ENCODE results near the gene DCST2.

DNA sequence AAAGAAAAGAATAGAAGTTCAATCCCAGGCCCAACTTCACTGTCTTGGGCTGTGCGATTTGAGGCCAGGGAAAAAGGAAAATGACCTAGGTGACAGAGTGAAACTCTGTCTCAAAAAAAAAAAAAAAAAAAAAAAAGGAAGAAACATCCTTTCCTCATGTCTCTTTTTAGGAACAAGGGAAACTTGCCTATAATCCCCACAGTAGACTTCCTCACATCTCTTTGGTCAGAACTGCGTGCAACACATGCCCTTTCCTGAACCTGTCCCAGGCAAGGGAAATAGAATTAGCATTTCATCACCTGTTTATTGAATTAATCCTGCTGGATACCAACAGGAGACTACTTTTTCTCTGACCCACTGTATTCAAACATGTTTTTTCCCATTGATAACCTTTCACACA lies 2.4 kb upstream of the DCST2 start:
- TF ChIP-seq CTCF (IDR thresholded peaks at IDR 0.05) (no peak), POLR2A (IDR thresholded peaks at IDR 0.05) (no peak)

Measured in body of pancreas (tissue), 4 donors.